Prostate gland (tissue), 2 donors: ENCODE results near the gene CSNK2B. TPM values are rescaled to one million over a fixed set of nuclear protein-coding genes. Genes with fewer than 3 reads are reported as not detected.

ENCODE experiments used
- DNase-seq: peaks from one replicate; pipeline ENCODE4 v3.0.0-alpha.2; 2019; ENCODE audit warnings: low spot score
- H3K27ac ChIP-seq, 2 donors: fragments of 200-600 bp; sonication (generic); 2 replicates each; pipeline ENCODE4 v1.5.1; 2017 to 2019
- H3K27me3 ChIP-seq: fragments of 200-600 bp; sonication (generic); replicated peaks from 2 replicates; pipeline ENCODE4 v1.5.1; 2019; ENCODE audit not compliant: insufficient read depth
- H3K36me3 ChIP-seq, 2 donors: fragments of 200-600 bp; sonication (generic); 1 replicate in 1 of 2; 2 replicates in 1 of 2; pipeline versions ENCODE4 v1.5.1 to v1.8.1; 2017 to 2019
- H3K4me1 ChIP-seq: fragments of 200-600 bp; sonication (generic); replicated peaks from 2 replicates; pipeline ENCODE4 v1.5.1; 2019
- H3K4me3 ChIP-seq, 2 donors: fragments of 200-600 bp; sonication (generic); 2 replicates each; pipeline ENCODE4 v1.5.1; 2017 to 2019
- H3K9me3 ChIP-seq: fragments of 200-600 bp; sonication (generic); 2 replicates; pipeline ENCODE4 v1.5.1; 2017
- POLR2A ChIP-seq: fragments of 450-650 bp; IDR thresholded peaks from one replicate; pipeline ENCODE4 v1.6.1; 2016; ENCODE audit warnings: antibody characterized with exemption, mild to moderate bottlenecking
- POLR2AphosphoS5 ChIP-seq: sonication (generic); formaldehyde crosslinking; IDR thresholded peaks from one replicate; pipeline ENCODE4 v1.6.1; 2017; ENCODE audit warnings: antibody characterized with exemption
- WGBS: methylation state at CpG from one replicate; pipeline ENCODE4 v1.1.5; 2018; 5-methylcytosine and 5-hydroxymethylcytosine counted together
- intact Hi-C: fragments of 100-400 bp; cut with DNase I; formaldehyde crosslinking; loops from one replicate; pipeline ENCODE4 v1.14.2; 2022
- total RNA-seq, 2 donors: library from RNA; depleted of rRNA; stranded (reverse); fragments of >200 nt; gene quantifications; one replicate each; pipeline ENCODE4 v1.1.0, GENCODE V29; 2016
- TF ChIP-seq, protein P1 (sequence below), 4 experiments: fragments of 200-600 bp in 2 of 4; fragments of 450-650 bp in 2 of 4; sonication (generic) in 2 of 4; IDR thresholded peaks; 1 replicate in 3 of 4; 2 replicates in 1 of 4; pipeline ENCODE4 v1.5.1; 2016 to 2019; ENCODE audit warnings: antibody characterized with exemption in 4 of 4, mild to moderate bottlenecking in 2 of 4, moderate library complexity in 2 of 4

Gene CSNK2B
- total RNA-seq, 2 donors from 2014 or later = 214 to 285 TPM

DNA sequence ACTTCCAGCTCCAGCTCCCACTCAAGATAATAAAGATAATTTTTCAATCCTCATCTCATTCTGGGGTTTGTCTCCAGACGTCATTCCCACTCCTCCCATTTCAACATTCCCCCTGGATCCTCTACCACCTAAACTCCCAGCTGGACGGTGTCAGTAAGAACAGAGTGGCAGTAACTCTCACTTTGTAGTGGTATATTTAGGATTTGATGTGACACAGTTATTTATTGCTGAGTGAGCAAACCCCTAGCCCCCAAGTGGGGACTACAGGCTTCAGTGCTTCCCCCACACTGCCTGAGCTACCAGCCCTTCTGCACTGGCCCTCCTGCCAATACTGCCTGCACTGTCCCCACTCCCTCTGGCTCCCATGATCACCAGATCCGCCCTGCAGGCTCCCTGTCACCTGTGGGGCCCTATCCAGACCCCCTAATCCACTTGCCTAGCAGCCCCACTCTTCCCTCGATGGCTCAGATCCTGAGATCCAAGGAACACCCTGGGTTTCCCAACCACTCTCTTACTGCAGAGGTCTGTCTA, 7.7 kb upstream of the CSNK2B start:
- TF ChIP-seq POLR2A = no peak
- TF ChIP-seq, protein P1, sequence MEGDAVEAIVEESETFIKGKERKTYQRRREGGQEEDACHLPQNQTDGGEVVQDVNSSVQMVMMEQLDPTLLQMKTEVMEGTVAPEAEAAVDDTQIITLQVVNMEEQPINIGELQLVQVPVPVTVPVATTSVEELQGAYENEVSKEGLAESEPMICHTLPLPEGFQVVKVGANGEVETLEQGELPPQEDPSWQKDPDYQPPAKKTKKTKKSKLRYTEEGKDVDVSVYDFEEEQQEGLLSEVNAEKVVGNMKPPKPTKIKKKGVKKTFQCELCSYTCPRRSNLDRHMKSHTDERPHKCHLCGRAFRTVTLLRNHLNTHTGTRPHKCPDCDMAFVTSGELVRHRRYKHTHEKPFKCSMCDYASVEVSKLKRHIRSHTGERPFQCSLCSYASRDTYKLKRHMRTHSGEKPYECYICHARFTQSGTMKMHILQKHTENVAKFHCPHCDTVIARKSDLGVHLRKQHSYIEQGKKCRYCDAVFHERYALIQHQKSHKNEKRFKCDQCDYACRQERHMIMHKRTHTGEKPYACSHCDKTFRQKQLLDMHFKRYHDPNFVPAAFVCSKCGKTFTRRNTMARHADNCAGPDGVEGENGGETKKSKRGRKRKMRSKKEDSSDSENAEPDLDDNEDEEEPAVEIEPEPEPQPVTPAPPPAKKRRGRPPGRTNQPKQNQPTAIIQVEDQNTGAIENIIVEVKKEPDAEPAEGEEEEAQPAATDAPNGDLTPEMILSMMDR (IDR thresholded peaks at IDR 0.05) = no peak
- TF ChIP-seq POLR2AphosphoS5 = no peak
- Histone ChIP-seq H3K27ac (no peak overlapping the region), H3K9me3 (no peaks in the 10 kb centered on the region), H3K4me1 (peaks cover 17% of the 10 kb centered on the region), H3K4me3 (no peak overlapping the region), H3K36me3 (no peaks in the 10 kb centered on the region), H3K27me3 (no peaks in the 10 kb centered on the region)
- no peak for DNase-seq
- intact Hi-C loops = no loop called here
- WGBS = 70% methylated on average over 4 of the region's 4 CpGs

DNA sequence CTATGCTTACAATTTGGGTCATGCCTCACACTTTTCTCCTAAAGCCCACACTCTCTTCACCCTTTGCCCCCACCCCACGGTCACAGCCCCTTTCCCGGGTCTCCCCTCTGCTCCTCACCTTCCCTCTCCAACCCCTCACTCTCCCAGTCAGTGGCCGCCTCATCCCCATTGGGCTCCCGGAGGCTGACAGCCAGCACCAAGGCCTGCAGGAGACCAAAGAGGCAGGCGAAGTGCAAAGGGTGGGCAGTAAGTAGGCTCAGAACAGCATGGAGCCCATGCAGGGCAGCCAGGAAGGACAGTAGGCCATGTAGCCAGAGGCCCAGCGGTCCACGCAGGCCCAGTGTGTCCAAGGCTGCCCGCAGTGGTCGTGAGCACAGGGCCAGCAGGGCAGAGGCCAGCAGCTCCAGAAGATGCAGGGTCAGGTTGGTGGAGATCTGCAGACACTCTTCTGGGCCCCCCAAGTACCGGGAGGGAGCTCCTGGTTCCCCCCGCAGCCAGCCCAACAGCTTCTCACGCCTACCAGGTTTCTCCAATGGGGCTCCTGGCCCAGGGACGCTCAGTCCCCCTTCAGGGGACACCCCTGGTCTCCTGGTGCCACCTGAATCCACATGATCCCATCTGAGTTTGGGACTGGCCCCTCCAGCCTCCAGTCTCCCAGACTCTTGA, 6.8 kb upstream of the CSNK2B start:
- WGBS = 81% methylated on average over 13 of the region's 13 CpGs
- peak overlapping the region in 1 of 2 donors; percentile 76 for H3K27ac ChIP-seq
- no peaks in the 10 kb centered on the region for H3K27me3 ChIP-seq
- intact Hi-C loops = no loop called here
- no peak for TF ChIP-seq POLR2A
- TF ChIP-seq, protein P1 (IDR thresholded peaks at IDR 0.05) = no peak
- no peak for TF ChIP-seq POLR2AphosphoS5
- DNase-seq = no peak
- H3K9me3 ChIP-seq = no peaks in the 10 kb centered on the region
- peaks cover 24% of the 10 kb centered on the region for H3K4me1 ChIP-seq
- H3K4me3 ChIP-seq = peak overlapping the region; percentile 57 to 58
- no peaks in the 10 kb centered on the region for H3K36me3 ChIP-seq

DNA sequence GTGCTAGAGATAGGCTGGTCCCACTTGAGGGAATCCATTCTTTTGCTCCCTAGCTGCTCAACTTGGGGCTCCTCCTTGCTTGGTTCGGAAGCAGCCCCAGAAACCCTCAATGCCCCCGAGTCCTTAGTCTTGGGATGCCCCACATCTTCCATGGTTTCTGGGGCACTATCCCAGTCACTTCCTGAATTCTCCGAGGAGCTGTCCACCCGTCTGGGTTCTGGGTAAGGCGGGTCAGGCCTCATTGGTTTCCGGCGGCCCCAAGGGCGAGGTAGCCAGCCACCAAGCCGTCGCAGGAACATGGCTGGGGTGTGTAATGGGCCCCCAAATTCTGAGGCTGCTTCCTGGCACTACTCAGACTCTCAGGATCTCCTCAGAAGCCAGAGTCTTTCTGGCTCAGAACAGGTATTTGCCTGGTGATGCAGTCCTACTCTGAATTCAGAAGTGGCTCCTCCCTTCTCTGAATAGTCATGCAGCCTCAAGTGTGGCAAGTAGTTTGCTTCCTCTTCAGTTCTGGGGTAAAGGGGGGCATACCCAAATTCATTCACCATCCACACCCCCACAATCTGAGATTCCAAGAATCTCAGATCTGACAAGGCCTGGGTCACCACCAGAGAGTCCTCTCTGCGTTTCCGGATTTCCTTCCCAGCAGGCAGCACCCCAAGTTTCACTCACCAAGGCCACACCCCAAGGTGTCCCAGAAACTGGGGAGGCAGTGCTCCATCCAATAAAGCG, 6.1 kb upstream of the CSNK2B start:
- H3K27ac ChIP-seq = peak overlapping the region; percentile 76 to 87
- H3K4me3 ChIP-seq = peak overlapping the region; percentile 57 to 58
- H3K36me3 ChIP-seq = no peaks in the 10 kb centered on the region
- WGBS = 16% methylated on average over 13 of the region's 13 CpGs
- H3K4me1 ChIP-seq = peaks cover 24% of the 10 kb centered on the region
- no peak for TF ChIP-seq POLR2A
- TF ChIP-seq, protein P1 (IDR thresholded peaks at IDR 0.05) = no peak
- no peak for TF ChIP-seq POLR2AphosphoS5
- H3K27me3 ChIP-seq = no peaks in the 10 kb centered on the region
- H3K9me3 ChIP-seq = no peaks in the 10 kb centered on the region
- intact Hi-C loops = no loop called here
- no peak for DNase-seq

DNA sequence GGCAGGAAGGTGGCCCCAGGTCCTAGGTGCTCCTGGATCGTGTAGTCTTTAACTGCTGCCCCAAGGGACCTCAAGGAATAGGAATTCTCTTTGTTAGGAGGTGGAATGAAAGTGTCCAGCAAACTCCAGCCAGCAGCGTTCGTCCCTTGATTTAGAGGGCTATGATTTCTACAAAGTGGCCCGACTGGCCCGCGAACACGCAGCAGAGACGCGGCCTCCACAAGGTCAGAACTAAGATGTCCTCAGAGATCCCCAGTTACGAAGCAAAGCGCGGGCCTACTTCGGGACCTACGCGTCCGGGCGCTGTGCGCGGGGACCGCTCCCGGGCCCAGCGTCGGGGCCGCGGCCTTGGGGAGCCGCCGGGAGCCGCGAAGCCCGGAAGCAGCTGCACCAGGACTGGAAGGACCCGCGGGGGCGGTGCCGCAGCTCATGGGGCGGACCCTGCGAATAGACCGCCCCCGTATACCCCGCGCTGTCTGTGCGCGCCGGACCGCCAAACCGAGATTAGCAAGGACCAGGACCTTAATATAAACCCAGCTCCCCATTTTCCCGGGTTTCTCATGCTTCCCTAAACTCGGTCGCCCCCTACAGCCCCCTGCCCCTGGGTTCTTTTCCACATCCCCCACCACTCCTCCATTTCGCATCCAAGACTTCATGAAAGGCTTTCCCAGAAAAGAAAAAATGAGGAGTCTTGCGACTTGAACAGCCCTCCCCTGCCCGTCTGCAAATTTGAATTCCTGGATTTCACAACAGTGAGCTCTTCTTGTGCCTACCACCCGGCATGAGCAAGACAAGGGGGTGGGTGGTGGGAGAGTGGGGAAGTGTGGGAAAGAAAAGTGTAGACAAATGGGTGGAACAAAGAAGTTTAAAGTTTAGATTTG, 5.3 kb upstream of the CSNK2B start, which contains the start of gene C6orf47:
TSS of gene C6orf47 (minus strand) at position 398 of the 881 bp plus-strand sequence. CDS start 831 bp downstream, outside the sequence.
- Histone ChIP-seq H3K27ac (peak within 1 kb of the TSS; percentile 76 to 87), H3K36me3 (no peaks in the 10 kb centered on the region), H3K4me1 (peaks cover 24% of the 10 kb centered on the region), H3K4me3 (peak within 1 kb of the TSS; percentile 57 to 58), H3K9me3 (no peaks in the 10 kb centered on the region), H3K27me3 (no peaks in the 10 kb centered on the region)
- intact Hi-C loops = no loop called here
- TF ChIP-seq POLR2A (peak; percentile 84), POLR2AphosphoS5 (peak; percentile 71)
- TF ChIP-seq, protein P1 (IDR thresholded peaks at IDR 0.05) = peak in 2 of 4 experiments; percentile 5 to 14
- WGBS = under 1% methylated on average over 47 of the region's 52 CpGs
- DNase-seq = peak; percentile 81
